Mammary epithelial cell (primary cell): Measurements from ENCODE around the gene SETD1B.

Experiments used
- CTCF ChIP-seq, 2 donors: IDR thresholded peaks in 1 of 2; conservative IDR thresholded peaks in 1 of 2; 2 replicates each; pipeline ENCODE4 v1.5.1; 2011 to 2012; ENCODE audit warnings: inconsistent platforms in 2 of 2, low read length in 2 of 2, mild to moderate bottlenecking in 2 of 2, control low read depth in 1 of 2, low read depth in 1 of 2; ENCODE audit not compliant: insufficient read depth in 1 of 2; ENCODE audit errors: extremely low read depth in 1 of 2
- EZH2 ChIP-seq: IDR thresholded peaks from 2 replicates; pipeline ENCODE4 v1.6.1; 2012; ENCODE audit warnings: low read length, inconsistent platforms, borderline replicate concordance

- TF ChIP-seq EZH2, result no peak
- TF ChIP-seq CTCF (conservative IDR thresholded peaks at IDR 0.05 in 1 of 2, IDR thresholded peaks at IDR 0.05 in 1 of 2; ENCODE audit: extremely low read depth in 1 of 2, insufficient read depth in 1 of 2, low read depth in 1 of 2, low read length in 2 of 2), result peak; percentile 97 to 100
Observed at GRCh38 chr12:121793838-121794533, 9.8 kb upstream of the SETD1B start.
